ENCODE data around the gene FER. TPM values are rescaled to one million over a fixed set of nuclear protein-coding genes. Genes with fewer than 3 reads are reported as not detected.

The FER gene
- total and polyA plus RNA-seq, 2 of the 8 experiments (the other 6 are each of a cell fraction or from before 2014, with no cell fraction given) = 1.3 to 15.8 TPM

DNA sequence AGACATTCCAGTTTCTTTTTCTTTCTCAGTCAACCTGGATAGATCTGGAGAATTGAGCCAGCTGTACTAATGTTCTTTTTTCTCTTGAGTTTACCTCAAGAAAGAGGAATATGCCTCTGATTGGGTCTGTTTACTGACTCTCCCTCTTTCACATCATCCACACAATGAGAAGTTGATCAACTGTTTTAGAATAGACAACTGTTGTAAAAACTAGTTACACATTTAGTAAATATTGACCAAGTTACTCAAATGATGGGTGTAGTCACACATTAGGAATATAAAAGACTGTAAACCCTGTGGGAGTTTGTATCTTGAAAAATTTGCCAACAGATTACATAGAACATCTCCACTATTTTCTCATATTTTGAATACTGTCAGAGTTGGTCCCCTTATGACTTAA, 330.8 kb downstream of the FER start:
- H3K4me1 ChIP-seq (replicated peaks in 1 of 4; ENCODE audit: control insufficient read depth in 3 of 4, insufficient read depth in 4 of 4, low read length in 3 of 4) = no peaks in the 10 kb centered on the region
- ChIA-PET CTCF (ENCODE audit: partially characterized antibody) (no interaction called here), POLR2A (ENCODE audit: partially characterized antibody) (no interaction called here)
- H3K4ac ChIP-seq (replicated peaks; ENCODE audit: insufficient read length, low read depth, low read length) = no peak overlapping the region
- H3K14ac ChIP-seq (ENCODE audit: insufficient read length) = no peak overlapping the region
- H3K18ac ChIP-seq (ENCODE audit: extremely low read depth, low read length) = no peak overlapping the region
- no peak overlapping the region for H2BK15ac ChIP-seq (ENCODE audit: low read length)
- H4K91ac ChIP-seq (replicated peaks; ENCODE audit: insufficient read length, low read length) = no peak overlapping the region
- H2BK5ac ChIP-seq (ENCODE audit: low read depth, low read length) = no peak overlapping the region
- H3K4me2 ChIP-seq (ENCODE audit: insufficient read depth in 1 of 2, low read depth in 2 of 2, low read length in 2 of 2) = no peak overlapping the region
- no peak overlapping the region for H2BK120ac ChIP-seq (replicated peaks; ENCODE audit: low read depth, low read length)
- no peak overlapping the region for H3K27ac ChIP-seq (ENCODE audit: low read depth, low read length)
- H4K8ac ChIP-seq (ENCODE audit: extremely low read depth, insufficient read depth, low read length) = no peak overlapping the region
- H2BK20ac ChIP-seq (ENCODE audit: low read length) = no peak overlapping the region
- no peak for TF ChIP-seq CTBP2 (IDR thresholded peaks at IDR 0.05; ENCODE audit: borderline replicate concordance, insufficient read depth, insufficient read length, low read length)
- TF ChIP-seq SIX5 (IDR thresholded peaks at IDR 0.05; ENCODE audit: low read depth, low read length) = no peak
- no peak for TF ChIP-seq CEBPB (IDR thresholded peaks at IDR 0.05; ENCODE audit: low read depth, low read length)
- no peak for TF ChIP-seq TBP (IDR thresholded peaks at IDR 0.05; ENCODE audit: low read depth, low read length)
- no peak for TF ChIP-seq SP2 (IDR thresholded peaks at IDR 0.05; ENCODE audit: low read length)
- TF ChIP-seq RBBP5 (IDR thresholded peaks at IDR 0.05; ENCODE audit: borderline replicate concordance, low read depth, low read length) = no peak
- no peak for TF ChIP-seq BCL11A (IDR thresholded peaks at IDR 0.05; ENCODE audit: low read depth in 2 of 2, low read length in 2 of 2)
- no peak for TF ChIP-seq SAP30 (IDR thresholded peaks at IDR 0.05; ENCODE audit: insufficient read depth, insufficient replicate concordance, low read length)
- TF ChIP-seq, protein P1, sequence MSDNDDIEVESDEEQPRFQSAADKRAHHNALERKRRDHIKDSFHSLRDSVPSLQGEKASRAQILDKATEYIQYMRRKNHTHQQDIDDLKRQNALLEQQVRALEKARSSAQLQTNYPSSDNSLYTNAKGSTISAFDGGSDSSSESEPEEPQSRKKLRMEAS (IDR thresholded peaks at IDR 0.05) = no peak
- no peak for TF ChIP-seq TAF7 (optimal IDR thresholded peaks at IDR 0.05; ENCODE audit: borderline replicate concordance, low read depth, low read length)
- no peak for TF ChIP-seq TCF12 (IDR thresholded peaks at IDR 0.05; ENCODE audit: low read depth, low read length)
- TF ChIP-seq EP300 (IDR thresholded peaks at IDR 0.05; ENCODE audit: borderline replicate concordance in 1 of 2, low read depth in 2 of 2, low read length in 2 of 2) = no peak
- no peak for TF ChIP-seq RAD21 (IDR thresholded peaks at IDR 0.05 in 1 of 2, conservative IDR thresholded peaks at IDR 0.05 in 1 of 2; ENCODE audit: low read depth in 2 of 2, low read length in 2 of 2)
- no peak for TF ChIP-seq JUND (IDR thresholded peaks at IDR 0.05; ENCODE audit: low read length)
- no peak for TF ChIP-seq EZH2 (IDR thresholded peaks at IDR 0.05; ENCODE audit: low read depth, low read length, severe bottlenecking)
- H3K4me3 ChIP-seq (ENCODE audit: extremely low read depth in 1 of 4, insufficient read depth in 2 of 4, low read depth in 3 of 4, low read length in 4 of 4) = no peak overlapping the region
- no peak overlapping the region for H3K23ac ChIP-seq (ENCODE audit: insufficient read length)
- no peak overlapping the region for H2BK12ac ChIP-seq (ENCODE audit: low read depth, low read length)
- FAIRE-seq (no peak), DNase-seq (ENCODE audit: low read depth in 1 of 2, low spot score in 2 of 2) (no peak)
- no peak overlapping the region for H2AFZ ChIP-seq (ENCODE audit: low read length)
- no peaks in the 10 kb centered on the region for H3K9me3 ChIP-seq (ENCODE audit: insufficient read depth in 2 of 2, low read depth in 1 of 2, low read length in 1 of 2)
- no peak overlapping the region for H4K5ac ChIP-seq (ENCODE audit: insufficient read length, low read depth, low read length)
- H3K79me1 ChIP-seq (ENCODE audit: low read depth, low read length) = no peaks in the 10 kb centered on the region
- no peaks in the 10 kb centered on the region for H3K23me2 ChIP-seq (ENCODE audit: low read depth, low read length)
- H3K56ac ChIP-seq (replicated peaks; ENCODE audit: insufficient read length, low read depth, low read length) = no peak overlapping the region
- H3K79me2 ChIP-seq (ENCODE audit: control insufficient read depth in 1 of 2, insufficient read depth in 2 of 2, low read length in 2 of 2) = no peaks in the 10 kb centered on the region
- H3K9ac ChIP-seq (replicated peaks in 1 of 4; ENCODE audit: extremely low read depth in 1 of 4, low read depth in 3 of 4, low read length in 3 of 4) = no peak overlapping the region
- H4K20me1 ChIP-seq (replicated peaks in 1 of 2; ENCODE audit: control insufficient read depth in 1 of 2, insufficient read depth in 2 of 2, low read length in 2 of 2) = no peaks in the 10 kb centered on the region
- no peaks in the 10 kb centered on the region for H3K27me3 ChIP-seq (replicated peaks in 1 of 4; ENCODE audit: control insufficient read depth in 3 of 4, extremely low read depth in 1 of 4, insufficient read depth in 3 of 4, low read length in 3 of 4)
- H2AK5ac ChIP-seq (ENCODE audit: low read depth, low read length) = no peak overlapping the region
- H3K36me3 ChIP-seq (ENCODE audit: control insufficient read depth in 2 of 4, insufficient read depth in 4 of 4, low read length in 3 of 4) = no peaks in the 10 kb centered on the region
